GM12875 (cell line): Measurements from ENCODE around the gene PTGFRN.

ENCODE experiments used
- H3K4me3 ChIP-seq: one replicate; pipeline ENCODE4 v1.5.1; 2011; ENCODE audit warnings: low read depth, low read length, control low read depth
- CTCF ChIP-seq: IDR thresholded peaks from 2 replicates; pipeline ENCODE4 v1.5.1; 2011; ENCODE audit warnings: low read depth, mild to moderate bottlenecking, control low read depth, inconsistent platforms, low read length, moderate library complexity, borderline replicate concordance; ENCODE audit not compliant: insufficient read depth

PTGFRN gene

GRCh38 chr1:117014209-117014608 lies 104.5 kb downstream of the PTGFRN start:
- no peak overlapping the region for H3K4me3 ChIP-seq
- no peak for TF ChIP-seq CTCF

DNA sequence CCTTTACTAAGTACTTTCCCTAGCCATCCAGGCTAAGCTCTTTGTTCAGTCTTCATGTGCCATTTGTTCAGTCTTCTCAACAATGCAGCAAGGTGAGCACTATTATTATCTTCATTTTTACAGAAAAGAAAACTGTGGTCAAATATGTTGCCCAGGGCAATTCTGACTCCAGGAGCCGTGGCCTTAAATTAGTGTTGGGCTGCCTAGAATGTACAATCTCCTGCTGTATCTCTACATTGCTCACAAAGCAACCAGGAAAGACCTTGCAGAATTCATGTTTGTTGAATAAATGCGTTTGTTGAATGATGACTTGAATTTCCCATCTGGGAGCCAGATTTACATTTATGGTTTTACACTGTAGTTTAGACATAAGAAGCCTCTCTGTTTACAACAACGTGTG lies 106.0 kb downstream of the PTGFRN start:
- H3K4me3 ChIP-seq: no peak overlapping the region
- TF ChIP-seq CTCF: no peak

DNA sequence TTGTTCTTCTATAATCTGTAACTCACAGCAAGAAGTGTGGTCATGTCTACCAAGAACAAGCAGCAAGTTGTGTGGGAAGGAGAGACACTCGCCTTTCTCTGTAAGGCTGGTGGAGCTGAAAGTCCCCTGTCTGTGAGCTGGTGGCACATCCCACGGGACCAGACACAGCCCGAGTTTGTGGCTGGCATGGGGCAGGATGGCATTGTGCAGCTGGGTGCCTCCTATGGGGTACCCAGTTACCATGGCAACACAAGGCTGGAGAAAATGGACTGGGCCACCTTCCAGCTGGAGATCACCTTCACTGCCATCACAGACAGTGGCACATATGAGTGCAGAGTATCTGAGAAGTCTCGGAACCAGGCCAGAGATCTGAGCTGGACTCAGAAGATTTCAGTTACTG lies 107.3 kb downstream of the PTGFRN start:
- no peak overlapping the region for H3K4me3 ChIP-seq
- TF ChIP-seq CTCF: no peak

- no peak overlapping the region for H3K4me3 ChIP-seq
- TF ChIP-seq CTCF: no peak
Observed at GRCh38 chr1:117017648-117018047, 107.9 kb downstream of the PTGFRN start.

GRCh38 chr1:117020526-117021156 lies 110.9 kb downstream of the PTGFRN start:
- TF ChIP-seq CTCF: no peak
- no peak overlapping the region for H3K4me3 ChIP-seq

DNA sequence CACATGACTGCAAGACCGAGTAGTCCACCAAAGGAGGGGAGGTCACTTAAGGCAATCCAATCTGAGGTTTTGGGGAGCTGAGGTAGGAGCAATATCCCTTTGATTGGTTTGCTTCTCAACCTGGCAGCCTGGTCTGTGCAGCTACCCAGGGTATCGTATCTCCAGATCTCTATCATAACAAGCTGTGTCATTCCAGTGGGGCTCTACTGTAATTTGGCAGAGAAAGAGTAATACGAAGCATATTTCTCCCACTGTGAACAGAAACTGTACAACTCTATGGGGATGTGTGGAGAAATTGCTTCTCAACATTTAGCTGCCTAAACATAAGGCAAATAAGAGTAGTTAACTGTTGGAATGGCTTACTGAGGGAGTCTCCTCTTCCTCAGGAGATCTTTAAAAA lies 112.4 kb downstream of the PTGFRN start:
- no peak overlapping the region for H3K4me3 ChIP-seq
- no peak for TF ChIP-seq CTCF

DNA sequence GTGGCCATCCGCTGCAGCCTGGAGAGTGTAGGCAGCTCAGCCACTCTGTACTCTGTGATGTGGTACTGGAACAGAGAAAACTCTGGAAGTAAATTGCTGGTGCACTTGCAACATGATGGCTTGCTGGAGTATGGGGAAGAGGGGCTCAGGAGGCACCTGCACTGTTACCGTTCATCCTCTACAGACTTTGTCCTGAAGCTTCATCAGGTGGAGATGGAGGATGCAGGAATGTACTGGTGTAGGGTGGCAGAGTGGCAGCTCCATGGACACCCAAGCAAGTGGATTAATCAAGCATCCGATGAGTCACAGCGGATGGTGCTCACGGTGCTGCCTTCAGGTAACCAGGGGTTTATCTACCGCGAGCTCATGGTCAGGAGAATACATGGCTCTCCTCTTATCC lies 115.9 kb downstream of the PTGFRN start:
- TF ChIP-seq CTCF: no peak
- no peak overlapping the region for H3K4me3 ChIP-seq
